A673 (cell line): ENCODE data around the gene FIGN.

ENCODE experiments used
- CTCF ChIP-seq: fragments of 300-800, 200-600 bp; sonication (generic); conservative IDR thresholded peaks from 2 replicates; pipeline ENCODE4 v1.5.1; 2017; ENCODE audit warnings: low read depth, mild to moderate bottlenecking, antibody characterized with exemption, low read length, moderate library complexity, mixed read lengths
- EZH2 ChIP-seq: fragments of 200-600 bp; sonication (generic); IDR thresholded peaks from 2 replicates; pipeline ENCODE4 v1.6.1; 2017; ENCODE audit warnings: borderline replicate concordance, low read depth, mild to moderate bottlenecking, mixed read lengths, antibody characterized with exemption, low read length; ENCODE audit not compliant: poor library complexity, severe bottlenecking

- no peak for TF ChIP-seq CTCF
- no peak for TF ChIP-seq EZH2
These were observed 164.2 kb downstream of the FIGN start for GRCh38 chr2:163571423-163572102.
